ENCODE results near the gene SRPK1.

GRCh38 chr6:35943390-35943789 is 22.5 kb upstream of the SRPK1 start:
- TF ChIP-seq CTCF (conservative IDR thresholded peaks at IDR 0.05; ENCODE audit: low read depth, low read length) (no peak), EZH2 (IDR thresholded peaks at IDR 0.05; ENCODE audit: low read length, unreplicated experiment) (no peak), EZH2phosphoT487 (IDR thresholded peaks at IDR 0.05; ENCODE audit: borderline replicate concordance, low read length) (no peak)

Measured in PC-3 (cell line).